ENCODE data around the gene KLC4.
A peak's percentile ranks its signal among the peaks of the same experiment; 100 is the strongest.

The KLC4 gene

GRCh38 chr6:43059168-43060033 lies at the start of gene KLC4, which contains the start of gene MRPL2:
KLC4 (plus strand) TSS chr6:43059631; CDS start chr6:43061336, 1,705 bp downstream.
MRPL2 (minus strand) TSS chr6:43059434; CDS start chr6:43059381, 53 bp downstream.
- Histone ChIP-seq H3K27me3 (ENCODE audit: insufficient read depth, insufficient read length) (no peaks in the 10 kb centered on the region), H3K4me3 (ENCODE audit: insufficient read length, low read depth) (peak within 1 kb of the TSS; percentile 92), H3K36me3 (ENCODE audit: insufficient read depth, insufficient read length, low read length) (peaks cover 47% of the 10 kb centered on the region), H3K9ac (ENCODE audit: insufficient read length, low read depth) (peak within 1 kb of the TSS; percentile 90), H3K9me3 (ENCODE audit: insufficient read depth, low read length) (no peaks in the 10 kb centered on the region), H3K4me1 (ENCODE audit: insufficient read depth, insufficient read length) (no peaks in the 10 kb centered on the region)
- no peak for TF ChIP-seq SUZ12 (IDR thresholded peaks at IDR 0.05; ENCODE audit: extremely low read depth, insufficient read depth, insufficient read length)
- TF ChIP-seq YY1 (IDR thresholded peaks at IDR 0.05; ENCODE audit: insufficient read depth, insufficient read length), result peak; percentile 66
- peak; percentile 95 for DNase-seq (ENCODE audit: low read depth, low spot score)

GRCh38 chr6:43011207-43011606 lies 48.2 kb upstream of the KLC4 start:
- H3K9me3 ChIP-seq (ENCODE audit: insufficient read depth, low read length), result no peaks in the 10 kb centered on the region
- no peak for DNase-seq (ENCODE audit: low read depth, low spot score)
- H3K9ac ChIP-seq (ENCODE audit: insufficient read length, low read depth), result peak overlapping the region; percentile 32
- H3K4me3 ChIP-seq (ENCODE audit: insufficient read length, low read depth), result no peak overlapping the region
- peaks cover 64% of the 10 kb centered on the region for H3K36me3 ChIP-seq (ENCODE audit: insufficient read depth, insufficient read length, low read length)
- TF ChIP-seq SUZ12 (IDR thresholded peaks at IDR 0.05; ENCODE audit: extremely low read depth, insufficient read depth, insufficient read length) (no peak), ZNF274 (IDR thresholded peaks at IDR 0.05; ENCODE audit: low read depth, low read length) (no peak), YY1 (IDR thresholded peaks at IDR 0.05; ENCODE audit: insufficient read depth, insufficient read length) (no peak)
- no peaks in the 10 kb centered on the region for H3K27me3 ChIP-seq (ENCODE audit: insufficient read depth, insufficient read length)
- peaks cover 4% of the 10 kb centered on the region for H3K4me1 ChIP-seq (ENCODE audit: insufficient read depth, insufficient read length)

- Histone ChIP-seq H3K4me1 (ENCODE audit: insufficient read depth, insufficient read length) (peaks cover 6% of the 10 kb centered on the region), H3K4me3 (ENCODE audit: insufficient read length, low read depth) (no peak overlapping the region), H3K9ac (ENCODE audit: insufficient read length, low read depth) (peak overlapping the region; percentile 73), H3K36me3 (ENCODE audit: insufficient read depth, insufficient read length, low read length) (peaks cover 62% of the 10 kb centered on the region), H3K27me3 (ENCODE audit: insufficient read depth, insufficient read length) (no peaks in the 10 kb centered on the region), H3K9me3 (ENCODE audit: insufficient read depth, low read length) (no peaks in the 10 kb centered on the region)
- TF ChIP-seq YY1 (IDR thresholded peaks at IDR 0.05; ENCODE audit: insufficient read depth, insufficient read length) (no peak), ZNF274 (IDR thresholded peaks at IDR 0.05; ENCODE audit: low read depth, low read length) (no peak), SUZ12 (IDR thresholded peaks at IDR 0.05; ENCODE audit: extremely low read depth, insufficient read depth, insufficient read length) (no peak)
- no peak for DNase-seq (ENCODE audit: low read depth, low spot score)
Measured at GRCh38 chr6:43012364-43012763, 47.1 kb upstream of the KLC4 start.

GRCh38 chr6:43013097-43013842 lies 46.2 kb upstream of the KLC4 start:
- H3K9ac ChIP-seq (ENCODE audit: insufficient read length, low read depth), result peak overlapping the region; percentile 73
- peaks cover 8% of the 10 kb centered on the region for H3K4me1 ChIP-seq (ENCODE audit: insufficient read depth, insufficient read length)
- H3K9me3 ChIP-seq (ENCODE audit: insufficient read depth, low read length), result no peaks in the 10 kb centered on the region
- H3K36me3 ChIP-seq (ENCODE audit: insufficient read depth, insufficient read length, low read length), result peaks cover 62% of the 10 kb centered on the region
- no peak for DNase-seq (ENCODE audit: low read depth, low spot score)
- peak overlapping the region; percentile 58 for H3K4me3 ChIP-seq (ENCODE audit: insufficient read length, low read depth)
- no peaks in the 10 kb centered on the region for H3K27me3 ChIP-seq (ENCODE audit: insufficient read depth, insufficient read length)
- TF ChIP-seq SUZ12 (IDR thresholded peaks at IDR 0.05; ENCODE audit: extremely low read depth, insufficient read depth, insufficient read length) (no peak), ZNF274 (IDR thresholded peaks at IDR 0.05; ENCODE audit: low read depth, low read length) (no peak), YY1 (IDR thresholded peaks at IDR 0.05; ENCODE audit: insufficient read depth, insufficient read length) (no peak)

- peaks cover 8% of the 10 kb centered on the region for H3K4me1 ChIP-seq (ENCODE audit: insufficient read depth, insufficient read length)
- no peaks in the 10 kb centered on the region for H3K9me3 ChIP-seq (ENCODE audit: insufficient read depth, low read length)
- no peak for TF ChIP-seq YY1 (IDR thresholded peaks at IDR 0.05; ENCODE audit: insufficient read depth, insufficient read length)
- no peak for TF ChIP-seq ZNF274 (IDR thresholded peaks at IDR 0.05; ENCODE audit: low read depth, low read length)
- no peak for TF ChIP-seq SUZ12 (IDR thresholded peaks at IDR 0.05; ENCODE audit: extremely low read depth, insufficient read depth, insufficient read length)
- no peaks in the 10 kb centered on the region for H3K27me3 ChIP-seq (ENCODE audit: insufficient read depth, insufficient read length)
- peak within 1 kb of the TSS; percentile 62 for H3K4me3 ChIP-seq (ENCODE audit: insufficient read length, low read depth)
- DNase-seq (ENCODE audit: low read depth, low spot score), result peak; percentile 98
- peaks cover 62% of the 10 kb centered on the region for H3K36me3 ChIP-seq (ENCODE audit: insufficient read depth, insufficient read length, low read length)
- H3K9ac ChIP-seq (ENCODE audit: insufficient read length, low read depth), result peak within 1 kb of the TSS; percentile 79
Measured at GRCh38 chr6:43013843-43014433, 45.5 kb upstream of the KLC4 start, which contains the start of the genes KLHDC3 and MEA1. KLHDC3 (plus strand) TSS chr6:43014249; CDS start chr6:43017193, 2,944 bp downstream. MEA1 (minus strand) TSS chr6:43013946; CDS start chr6:43013813, 133 bp downstream.

- Histone ChIP-seq H3K36me3 (ENCODE audit: insufficient read depth, insufficient read length, low read length) (peaks cover 62% of the 10 kb centered on the region), H3K9ac (ENCODE audit: insufficient read length, low read depth) (peak overlapping the region; percentile 79), H3K4me3 (ENCODE audit: insufficient read length, low read depth) (peak overlapping the region; percentile 62), H3K27me3 (ENCODE audit: insufficient read depth, insufficient read length) (no peaks in the 10 kb centered on the region), H3K9me3 (ENCODE audit: insufficient read depth, low read length) (no peaks in the 10 kb centered on the region), H3K4me1 (ENCODE audit: insufficient read depth, insufficient read length) (peaks cover 8% of the 10 kb centered on the region)
- TF ChIP-seq ZNF274 (IDR thresholded peaks at IDR 0.05; ENCODE audit: low read depth, low read length), result no peak
- no peak for TF ChIP-seq SUZ12 (IDR thresholded peaks at IDR 0.05; ENCODE audit: extremely low read depth, insufficient read depth, insufficient read length)
- no peak for TF ChIP-seq YY1 (IDR thresholded peaks at IDR 0.05; ENCODE audit: insufficient read depth, insufficient read length)
- DNase-seq (ENCODE audit: low read depth, low spot score), result no peak
Measured at GRCh38 chr6:43014434-43014909, 45.0 kb upstream of the KLC4 start.
